NT2/D1 (cell line): ENCODE measurements around the gene CSF2RB.
"Not testable (repeated sequence)": the region's sequence is repeated elsewhere in the genome, so short reads cannot be mapped to it uniquely, and the experiment has no call there.

Experiments
- DNase-seq: peaks from one replicate; pipeline ENCODE4 v3.0.0-alpha.2; 2011; ENCODE audit warnings: low read depth, low spot score
- H3K27me3 ChIP-seq: 2 replicates; pipeline ENCODE4 v1.6.0; 2011; ENCODE audit warnings: mild to moderate bottlenecking; ENCODE audit not compliant: insufficient read length, insufficient read depth
- H3K36me3 ChIP-seq: 2 replicates; pipeline ENCODE4 v1.6.1; 2011; ENCODE audit warnings: mild to moderate bottlenecking, low read length, mixed read lengths; ENCODE audit not compliant: insufficient read depth, insufficient read length
- H3K4me1 ChIP-seq: 2 replicates; pipeline ENCODE4 v1.5.1; 2011; ENCODE audit not compliant: insufficient read depth, insufficient read length
- H3K4me3 ChIP-seq: 2 replicates; pipeline ENCODE4 v1.5.1; 2011; ENCODE audit warnings: low read depth; ENCODE audit not compliant: insufficient read length
- H3K9ac ChIP-seq: 2 replicates; pipeline ENCODE4 v1.6.0; 2011; ENCODE audit warnings: low read depth; ENCODE audit not compliant: insufficient read length
- H3K9me3 ChIP-seq: 2 replicates; pipeline ENCODE4 v1.5.1; 2011; ENCODE audit warnings: mild to moderate bottlenecking, low read length; ENCODE audit not compliant: insufficient read depth
- SUZ12 ChIP-seq: IDR thresholded peaks from 2 replicates; pipeline ENCODE4 v1.6.1; 2011; ENCODE audit not compliant: insufficient read length, insufficient read depth; ENCODE audit errors: extremely low read depth
- YY1 ChIP-seq: IDR thresholded peaks from 2 replicates; pipeline ENCODE4 v1.6.1; 2011; ENCODE audit not compliant: insufficient read length, insufficient read depth
- ZNF274 ChIP-seq: IDR thresholded peaks from 2 replicates; pipeline ENCODE4 v1.6.1; 2011; ENCODE audit warnings: mild to moderate bottlenecking, low read depth, low read length

The CSF2RB gene

DNA sequence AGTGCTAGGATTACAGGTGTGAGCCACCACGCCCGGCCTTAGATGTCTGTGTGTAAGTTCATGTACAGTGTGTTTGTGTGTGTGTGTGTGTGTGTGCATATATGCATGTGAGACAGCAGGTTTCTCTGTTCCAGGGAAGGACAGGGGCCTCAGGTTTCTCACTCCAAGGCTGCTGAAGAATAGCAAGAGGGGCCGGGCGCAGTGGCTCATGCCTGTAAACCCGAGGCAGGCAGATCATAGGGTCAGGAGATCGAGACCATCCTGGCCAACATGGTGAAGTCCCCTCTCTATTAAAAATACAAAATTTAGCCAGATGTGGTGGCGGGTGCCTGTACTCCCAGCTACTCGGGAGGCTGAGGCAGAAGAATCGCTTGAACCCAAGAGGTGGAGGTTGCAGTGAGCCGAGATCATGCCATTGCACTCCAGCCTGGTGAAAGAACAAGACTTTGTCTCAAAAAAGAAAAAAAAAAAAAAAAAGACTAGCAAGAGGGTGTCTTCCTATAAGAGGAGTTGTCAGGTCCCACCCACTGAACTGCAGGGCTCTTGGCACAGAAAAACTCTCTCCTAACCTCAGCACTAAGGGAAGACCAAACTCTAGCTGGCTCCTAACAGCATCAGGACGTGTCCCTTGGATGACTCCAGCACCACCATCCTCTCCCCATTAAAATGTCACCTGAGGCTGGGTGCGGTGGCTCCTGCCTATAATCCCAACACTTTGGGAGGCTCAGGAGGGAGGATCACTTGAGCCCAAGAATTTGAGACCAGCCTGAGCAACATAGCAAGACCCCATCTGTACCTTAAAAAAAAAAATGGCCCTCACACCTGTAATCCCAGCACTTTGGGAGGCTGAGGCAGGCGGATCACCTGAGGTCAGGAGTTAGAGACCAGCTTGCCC is 65.8 kb downstream of the CSF2RB start:
- TF ChIP-seq ZNF274 = no peak
- no peak for TF ChIP-seq SUZ12
- no peak for TF ChIP-seq YY1
- H3K27me3 ChIP-seq = no peaks in the 10 kb centered on the region
- no peaks in the 10 kb centered on the region for H3K9me3 ChIP-seq
- H3K9ac ChIP-seq = no peak overlapping the region
- DNase-seq = no peak
- no peaks in the 10 kb centered on the region for H3K4me1 ChIP-seq
- H3K36me3 ChIP-seq = no peaks in the 10 kb centered on the region
- no peak overlapping the region for H3K4me3 ChIP-seq

DNA sequence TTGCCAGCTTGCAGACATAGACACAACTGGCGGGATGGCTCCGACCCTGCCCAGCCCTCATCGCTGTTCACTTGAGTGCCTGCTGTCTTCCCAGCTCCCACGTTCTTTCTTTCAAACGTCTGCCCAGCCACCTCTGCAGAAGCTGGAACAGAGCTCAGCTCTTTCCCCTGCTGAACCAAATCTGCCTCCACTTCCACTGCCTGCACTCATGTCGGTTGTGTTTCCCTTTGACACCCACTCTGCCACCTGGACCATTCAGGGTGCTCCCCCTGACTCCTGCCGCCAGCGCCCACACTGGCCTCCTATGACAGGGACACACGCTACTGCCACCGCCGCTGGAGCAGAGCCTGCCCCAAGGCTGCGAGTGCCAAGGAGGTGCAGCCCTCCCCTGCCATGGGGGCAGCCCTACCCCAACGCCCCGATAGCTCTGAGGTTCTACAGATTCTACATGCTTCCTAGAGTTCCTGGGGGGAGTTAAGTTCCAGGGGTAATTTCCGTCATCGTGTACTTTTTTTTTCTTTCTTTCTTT is 67.9 kb downstream of the CSF2RB start:
- no peaks in the 10 kb centered on the region for H3K36me3 ChIP-seq
- no peak for DNase-seq
- TF ChIP-seq ZNF274 (no peak), SUZ12 (no peak), YY1 (no peak)

DNA sequence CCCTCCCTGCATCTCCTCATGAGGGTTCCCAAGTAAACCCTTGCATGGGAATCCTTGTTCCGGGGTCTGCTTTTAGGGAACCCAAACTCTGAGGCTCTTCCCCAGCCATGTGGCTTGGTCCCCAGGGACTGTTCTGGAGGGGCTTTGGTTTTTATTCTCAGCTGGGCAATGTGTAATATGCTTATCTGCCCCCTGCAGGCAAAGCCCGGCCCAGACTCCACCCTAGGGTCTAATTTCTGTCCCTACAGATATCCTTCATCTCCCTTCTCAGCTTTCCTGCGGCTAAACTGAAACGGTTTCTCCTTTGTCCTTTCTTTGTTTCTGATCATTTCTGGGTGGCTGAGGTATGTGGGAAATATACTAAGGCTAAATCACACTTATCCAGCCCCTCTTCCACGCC is 68.7 kb downstream of the CSF2RB start:
- H3K9me3 ChIP-seq = peaks cover 21% of the 10 kb centered on the region
- DNase-seq = no peak
- H3K4me3 ChIP-seq = no peak overlapping the region
- H3K36me3 ChIP-seq = no peaks in the 10 kb centered on the region
- H3K9ac ChIP-seq = no peak overlapping the region
- TF ChIP-seq SUZ12 (no peak), ZNF274 (no peak), YY1 (no peak)
- no peaks in the 10 kb centered on the region for H3K4me1 ChIP-seq
- no peaks in the 10 kb centered on the region for H3K27me3 ChIP-seq

More for the DNA sequence above, 67.9 kb downstream of the CSF2RB start:
- no peak overlapping the region for H3K9ac ChIP-seq
- H3K9me3 ChIP-seq = peaks cover 13% of the 10 kb centered on the region
- H3K4me1 ChIP-seq = no peaks in the 10 kb centered on the region
- no peaks in the 10 kb centered on the region for H3K27me3 ChIP-seq
- no peak overlapping the region for H3K4me3 ChIP-seq

DNA sequence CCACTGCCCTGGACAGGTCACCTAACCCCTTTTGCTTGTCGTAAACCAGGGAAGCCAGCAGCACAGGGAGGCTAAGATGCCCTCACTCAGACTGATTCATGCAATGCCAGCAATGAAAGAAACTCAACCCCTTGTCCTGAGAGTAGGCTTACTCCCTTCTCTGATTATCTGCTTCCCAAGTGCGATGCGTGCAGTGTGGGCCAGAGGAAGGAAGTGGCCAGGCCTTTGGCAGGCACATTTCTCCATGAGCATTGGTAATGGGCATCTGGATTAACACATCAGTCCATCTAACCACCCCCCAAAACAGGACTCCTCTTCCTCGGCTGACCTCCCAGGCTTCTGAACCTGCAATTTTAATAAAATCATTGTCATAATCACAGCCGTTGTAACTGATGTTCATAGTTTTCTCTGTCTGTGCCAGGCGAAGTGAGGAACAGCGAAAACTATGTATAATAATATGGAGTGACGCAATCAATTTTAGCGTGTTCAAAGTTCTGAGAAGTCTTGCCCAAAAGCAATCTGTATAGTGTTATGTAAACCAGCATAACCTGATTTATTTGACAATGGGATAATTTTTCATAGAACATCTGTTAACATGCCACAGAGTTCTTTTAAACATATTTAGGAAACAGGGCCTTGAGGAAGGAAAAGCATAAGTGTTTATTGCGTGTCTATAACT is 71.9 kb downstream of the CSF2RB start:
- TF ChIP-seq ZNF274 (no peak), YY1 (no peak), SUZ12 (no peak)
- no peak for DNase-seq
- Histone ChIP-seq H3K36me3 (no peaks in the 10 kb centered on the region), H3K27me3 (no peaks in the 10 kb centered on the region), H3K9ac (no peak overlapping the region), H3K9me3 (peaks cover 25% of the 10 kb centered on the region), H3K4me1 (no peaks in the 10 kb centered on the region), H3K4me3 (no peak overlapping the region)

GRCh38 chr22:36986242-36986821 is 72.9 kb downstream of the CSF2RB start:
- no peak for DNase-seq
- H3K9me3 ChIP-seq = peaks cover 28% of the 10 kb centered on the region
- no peaks in the 10 kb centered on the region for H3K4me1 ChIP-seq
- TF ChIP-seq YY1 = no peak
- TF ChIP-seq SUZ12 = no peak
- no peak for TF ChIP-seq ZNF274
- no peak overlapping the region for H3K4me3 ChIP-seq
- H3K36me3 ChIP-seq = no peaks in the 10 kb centered on the region
- H3K9ac ChIP-seq = no peak overlapping the region
- H3K27me3 ChIP-seq = no peaks in the 10 kb centered on the region

- no peak for DNase-seq
- H3K27me3 ChIP-seq = no peaks in the 10 kb centered on the region
Measured at GRCh38 chr22:36988075-36988832, 74.8 kb downstream of the CSF2RB start.

GRCh38 chr22:36989012-36989411 is 75.6 kb downstream of the CSF2RB start:
- H3K9ac ChIP-seq, H3K36me3 ChIP-seq, H3K4me3 ChIP-seq, H3K27me3 ChIP-seq, H3K4me1 ChIP-seq, DNase-seq: not testable (repeated sequence)
- H3K9me3 ChIP-seq = peaks cover 28% of the 10 kb centered on the region

More at GRCh38 chr22:36988075-36988832, 74.8 kb downstream of the CSF2RB start:
- Histone ChIP-seq H3K9ac (no peak overlapping the region), H3K9me3 (peaks cover 28% of the 10 kb centered on the region), H3K4me3 (no peak overlapping the region), H3K36me3 (no peaks in the 10 kb centered on the region), H3K4me1 (no peaks in the 10 kb centered on the region)
- TF ChIP-seq YY1 = no peak
- no peak for TF ChIP-seq ZNF274
- no peak for TF ChIP-seq SUZ12
